Endodermal cell (in vitro differentiated cells): Measurements from ENCODE around the gene CYREN. TPM values are rescaled to one million over a fixed set of nuclear protein-coding genes. Genes with fewer than 3 reads are reported as not detected.

Experiments
- DNase-seq: peaks from one replicate; pipeline ENCODE4 v3.0.0-alpha.2; 2017
- H3K27ac ChIP-seq: 2 replicates; pipeline ENCODE4 v1.5.1; 2013; ENCODE audit warnings: mild to moderate bottlenecking, low read depth, low read length, moderate library complexity
- H3K27me3 ChIP-seq: 2 replicates; pipeline ENCODE4 v1.6.1; 2013; ENCODE audit warnings: mild to moderate bottlenecking, low read length, moderate library complexity; ENCODE audit not compliant: insufficient read depth, control insufficient read depth, poor library complexity, severe bottlenecking
- H3K36me3 ChIP-seq: 2 replicates; pipeline ENCODE4 v1.7.0; 2013; ENCODE audit warnings: mild to moderate bottlenecking, low read length, moderate library complexity; ENCODE audit not compliant: control insufficient read depth, insufficient read depth
- H3K4me1 ChIP-seq: one replicate; pipeline ENCODE4 v1.7.0; 2013; ENCODE audit warnings: low read length; ENCODE audit not compliant: control insufficient read depth, insufficient read depth
- H3K4me3 ChIP-seq: 2 replicates; pipeline ENCODE4 v1.5.1; 2013; ENCODE audit warnings: mild to moderate bottlenecking, low read length, moderate library complexity
- H3K9ac ChIP-seq: 2 replicates; pipeline ENCODE4 v1.6.1; 2013; ENCODE audit warnings: mild to moderate bottlenecking, low read length, moderate library complexity; ENCODE audit not compliant: poor library complexity, severe bottlenecking; ENCODE audit errors: extremely low read depth
- H3K9me3 ChIP-seq: 2 replicates; pipeline ENCODE4 v1.6.1; 2013; ENCODE audit warnings: mild to moderate bottlenecking, low read length, moderate library complexity; ENCODE audit not compliant: control insufficient read depth
- H3K27ac Mint-ChIP-seq: 2 replicates; pipeline ENCODE4 v1.8.0; 2020; ENCODE audit warnings: mixed read lengths
- H3K27me3 Mint-ChIP-seq: 2 replicates; pipeline ENCODE4 v1.8.0; 2021; ENCODE audit warnings: mild to moderate bottlenecking, mixed read lengths; ENCODE audit not compliant: insufficient read depth
- H3K36me3 Mint-ChIP-seq: 2 replicates; pipeline ENCODE4 v1.8.0; 2020; ENCODE audit warnings: low read depth, mixed read lengths
- H3K4me1 Mint-ChIP-seq: 2 replicates; pipeline ENCODE4 v1.8.0; 2020; ENCODE audit warnings: mixed read lengths
- H3K4me3 Mint-ChIP-seq: 2 replicates; pipeline ENCODE4 v1.8.0; 2020; ENCODE audit warnings: mild to moderate bottlenecking, moderate library complexity, mixed read lengths
- H3K9me3 Mint-ChIP-seq: 2 replicates; pipeline ENCODE4 v1.8.0; 2020; ENCODE audit warnings: mild to moderate bottlenecking, mixed read lengths
- WGBS, 2 experiments: methylation state at CpG; one replicate each; pipeline versions ENCODE4 v1.1.5 to v1.1.7; 2013; ENCODE audit warnings: missing lambda C conversion rate in 2 of 2, mixed read lengths in 1 of 2; ENCODE audit not compliant: insufficient coverage in 1 of 2, insufficient read length in 1 of 2; 5-methylcytosine and 5-hydroxymethylcytosine counted together
- total RNA-seq, 2 donors: library from RNA; stranded (reverse); fragmentation: NEBNext Ultra II Directional in 1 of 2; extraction: Animal tissue kit (Norgen Biotek cat#: 25700) in 1 of 2; gene quantifications; 2 replicates in 1 of 2; 3 replicates in 1 of 2; pipeline ENCODE4 v1.2.1, GENCODE V29; 2021
- TF ChIP-seq, protein P1 (sequence below): fragments of 200-600 bp; sonication (generic); conservative IDR thresholded peaks from 2 replicates; pipeline ENCODE4 v1.5.0; 2021; ENCODE audit warnings: antibody characterized with exemption, mild to moderate bottlenecking

CYREN gene
- total RNA-seq, 2 donors from 2014 or later: 60.6 to 67.8 TPM

- peak within 1 kb of the TSS; percentile 91 for H3K27ac Mint-ChIP-seq
- Histone ChIP-seq H3K9ac (peak within 1 kb of the TSS; percentile 57), H3K4me3 (peak within 1 kb of the TSS; percentile 89), H3K27me3 (peaks cover 6% of the 10 kb centered on the region), H3K4me1 (no peaks in the 10 kb centered on the region), H3K9me3 (no peaks in the 10 kb centered on the region), H3K27ac (peak within 1 kb of the TSS; percentile 86), H3K36me3 (peaks cover 4% of the 10 kb centered on the region)
- no peaks in the 10 kb centered on the region for H3K36me3 Mint-ChIP-seq
- peak; percentile 99 for DNase-seq
- no peaks in the 10 kb centered on the region for H3K9me3 Mint-ChIP-seq
- WGBS, 2 experiments: 0% methylated on average over 6 to 82 of the region's 82 CpGs
- peaks cover 12% of the 10 kb centered on the region for H3K4me1 Mint-ChIP-seq
- H3K27me3 Mint-ChIP-seq: peaks cover 10% of the 10 kb centered on the region
- peak within 1 kb of the TSS; percentile 81 for H3K4me3 Mint-ChIP-seq
- TF ChIP-seq, protein P1, sequence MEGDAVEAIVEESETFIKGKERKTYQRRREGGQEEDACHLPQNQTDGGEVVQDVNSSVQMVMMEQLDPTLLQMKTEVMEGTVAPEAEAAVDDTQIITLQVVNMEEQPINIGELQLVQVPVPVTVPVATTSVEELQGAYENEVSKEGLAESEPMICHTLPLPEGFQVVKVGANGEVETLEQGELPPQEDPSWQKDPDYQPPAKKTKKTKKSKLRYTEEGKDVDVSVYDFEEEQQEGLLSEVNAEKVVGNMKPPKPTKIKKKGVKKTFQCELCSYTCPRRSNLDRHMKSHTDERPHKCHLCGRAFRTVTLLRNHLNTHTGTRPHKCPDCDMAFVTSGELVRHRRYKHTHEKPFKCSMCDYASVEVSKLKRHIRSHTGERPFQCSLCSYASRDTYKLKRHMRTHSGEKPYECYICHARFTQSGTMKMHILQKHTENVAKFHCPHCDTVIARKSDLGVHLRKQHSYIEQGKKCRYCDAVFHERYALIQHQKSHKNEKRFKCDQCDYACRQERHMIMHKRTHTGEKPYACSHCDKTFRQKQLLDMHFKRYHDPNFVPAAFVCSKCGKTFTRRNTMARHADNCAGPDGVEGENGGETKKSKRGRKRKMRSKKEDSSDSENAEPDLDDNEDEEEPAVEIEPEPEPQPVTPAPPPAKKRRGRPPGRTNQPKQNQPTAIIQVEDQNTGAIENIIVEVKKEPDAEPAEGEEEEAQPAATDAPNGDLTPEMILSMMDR: peak; percentile 15
These were observed 40.9 kb upstream of the CYREN start, which contains the start of gene WDR91 for GRCh38 chr7:135211179-135211945. WDR91 (minus strand) TSS chr7:135211526; CDS start chr7:135211502, 24 bp downstream.

- Mint-ChIP-seq H3K9me3 (no peaks in the 10 kb centered on the region), H3K4me3 (peak overlapping the region; percentile 81), H3K27me3 (peaks cover 10% of the 10 kb centered on the region), H3K4me1 (peaks cover 12% of the 10 kb centered on the region), H3K27ac (no peak overlapping the region), H3K36me3 (no peaks in the 10 kb centered on the region)
- Histone ChIP-seq H3K27ac (peak overlapping the region; percentile 17), H3K36me3 (peaks cover 4% of the 10 kb centered on the region), H3K9me3 (no peaks in the 10 kb centered on the region), H3K9ac (peak overlapping the region; percentile 57), H3K27me3 (peaks cover 6% of the 10 kb centered on the region), H3K4me1 (no peaks in the 10 kb centered on the region), H3K4me3 (peak overlapping the region; percentile 89)
- WGBS, 2 experiments: 13 to 28% methylated on average over 8 to 13 of the region's 13 CpGs
- TF ChIP-seq, protein P1: no peak
- DNase-seq: no peak
These were observed 40.3 kb upstream of the CYREN start for GRCh38 chr7:135210888-135211178.

GRCh38 chr7:135209225-135209834 is 38.8 kb upstream of the CYREN start:
- peaks cover 5% of the 10 kb centered on the region for H3K36me3 Mint-ChIP-seq
- H3K36me3 ChIP-seq: peaks cover 7% of the 10 kb centered on the region
- no peak overlapping the region for H3K4me3 ChIP-seq
- H3K4me3 Mint-ChIP-seq: no peak overlapping the region
- H3K9me3 Mint-ChIP-seq: no peaks in the 10 kb centered on the region
- H3K27ac Mint-ChIP-seq: no peak overlapping the region
- H3K9ac ChIP-seq: no peak overlapping the region
- TF ChIP-seq, protein P1: no peak
- WGBS, 2 experiments: 94 to 100% methylated on average over 2 to 7 of the region's 7 CpGs
- no peaks in the 10 kb centered on the region for H3K9me3 ChIP-seq
- peaks cover 6% of the 10 kb centered on the region for H3K27me3 ChIP-seq
- peaks cover 12% of the 10 kb centered on the region for H3K4me1 Mint-ChIP-seq
- no peak for DNase-seq
- H3K27me3 Mint-ChIP-seq: peaks cover 10% of the 10 kb centered on the region
- no peaks in the 10 kb centered on the region for H3K4me1 ChIP-seq
- H3K27ac ChIP-seq: no peak overlapping the region
